OCI-M2 (cell line): Measurements from ENCODE around the gene ARID2.

Experiments used
- DNase-seq: peaks from one replicate; lab custom pipeline; 2025; ENCODE audit not compliant: unreplicated experiment; lab: John Stamatoyannopoulos, UW

Gene ARID2

DNA sequence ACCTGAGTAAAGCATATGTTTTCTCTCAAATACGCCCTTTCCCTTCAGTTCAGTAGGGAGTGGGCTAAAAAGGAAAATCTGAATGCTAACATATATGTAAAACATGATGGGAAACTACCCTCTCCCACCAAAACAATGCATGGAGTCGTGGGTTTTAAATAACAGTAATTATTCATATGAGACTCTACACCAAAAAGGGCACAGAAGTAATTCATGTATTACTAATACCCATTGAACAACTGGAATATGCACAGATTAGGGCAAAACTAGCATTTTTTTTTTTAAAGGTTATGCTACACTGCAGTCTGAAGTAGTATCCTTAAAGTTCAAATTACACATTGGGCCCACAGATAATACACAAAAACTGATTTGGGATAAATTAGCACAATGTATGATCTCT is 8.1 kb upstream of the ARID2 start:
- no peak for DNase-seq

DNA sequence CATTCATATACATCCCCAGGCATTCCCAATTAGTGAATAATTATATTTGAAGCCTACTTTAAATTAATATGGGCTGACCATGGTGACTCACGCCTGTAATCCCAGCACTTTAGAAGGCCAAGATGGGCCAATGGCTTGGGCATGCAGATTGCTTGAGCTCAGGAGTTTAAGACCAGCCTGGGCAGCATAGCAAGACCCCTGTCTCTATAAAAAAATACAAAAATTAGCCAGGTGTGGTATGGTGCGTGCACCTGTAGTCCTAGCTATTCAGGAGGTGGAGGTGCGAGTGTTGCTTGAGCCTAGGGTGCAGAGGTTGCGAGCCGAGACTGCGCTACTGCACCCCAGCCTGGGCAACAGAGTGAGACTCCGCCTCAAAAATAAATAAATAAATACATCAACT is 7.6 kb upstream of the ARID2 start:
- no peak for DNase-seq

GRCh38 chr12:45725631-45726602 is 3.6 kb upstream of the ARID2 start:
- peak; percentile 48 for DNase-seq

DNA sequence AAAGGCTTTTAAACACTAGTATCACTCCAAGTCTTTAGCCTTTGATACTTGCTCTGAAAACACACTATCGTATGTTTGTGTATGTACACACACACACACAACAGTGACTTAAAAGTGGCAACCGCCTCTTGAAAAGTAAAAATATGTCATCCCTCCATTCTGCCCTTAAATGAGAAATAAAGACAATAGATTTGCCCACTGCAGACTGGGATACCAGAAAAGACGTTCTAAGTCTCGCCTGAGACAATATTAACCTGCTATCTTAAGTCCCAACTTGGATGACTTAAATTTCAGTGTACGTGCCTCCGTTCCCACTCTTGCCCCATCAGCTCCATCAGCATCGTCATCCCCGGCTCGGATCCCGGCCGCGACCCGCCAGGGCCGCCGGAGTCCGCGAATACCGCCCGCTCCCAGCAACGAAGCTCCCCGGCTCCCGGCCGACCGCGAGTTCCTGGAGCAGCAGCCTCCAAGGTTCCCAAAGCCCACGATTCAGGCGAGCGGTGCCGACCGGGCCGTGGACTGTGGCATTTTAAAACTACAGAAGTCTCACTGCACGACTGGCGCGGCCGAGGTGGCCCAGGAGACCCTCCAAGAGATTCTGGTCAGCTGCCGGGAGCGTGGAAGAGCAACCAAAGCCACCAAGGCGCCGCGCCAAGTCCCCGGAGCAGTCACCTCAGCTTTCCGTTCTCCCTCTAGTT is 2.8 kb upstream of the ARID2 start:
- no peak for DNase-seq

DNA sequence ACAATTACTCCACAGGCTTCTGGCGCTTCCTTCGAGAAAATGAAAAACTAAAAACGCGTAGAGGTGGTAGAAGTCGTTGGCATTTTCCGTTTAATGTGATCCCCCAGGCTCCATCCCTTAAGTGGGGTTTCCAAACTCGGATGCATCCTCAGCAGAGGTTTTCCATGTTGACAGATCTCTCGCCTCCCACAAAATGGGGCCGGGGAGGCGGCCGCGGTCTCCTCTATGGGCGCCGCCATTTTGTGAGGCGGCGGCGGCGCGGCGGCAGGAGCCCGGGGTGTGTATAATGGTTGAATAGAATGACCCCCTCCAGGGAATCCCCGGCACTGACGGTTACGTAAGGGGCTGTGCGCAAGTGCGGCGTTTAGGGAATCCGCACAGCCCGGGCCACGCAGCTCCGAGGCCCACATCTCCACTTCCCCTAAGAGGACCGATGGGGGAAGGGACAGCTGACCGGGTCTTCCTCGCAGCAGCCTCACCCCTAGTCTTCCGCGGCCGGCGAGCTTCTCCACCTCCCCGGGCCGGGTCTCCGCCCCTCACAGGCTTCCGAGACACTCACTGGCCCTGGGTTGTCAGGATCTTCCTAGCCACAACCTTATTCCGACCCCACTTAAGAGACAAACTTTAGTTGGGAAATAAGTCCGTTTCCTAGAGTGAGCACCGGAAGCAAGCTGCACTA is 2.1 kb upstream of the ARID2 start:
- DNase-seq = peak; percentile 55

DNA sequence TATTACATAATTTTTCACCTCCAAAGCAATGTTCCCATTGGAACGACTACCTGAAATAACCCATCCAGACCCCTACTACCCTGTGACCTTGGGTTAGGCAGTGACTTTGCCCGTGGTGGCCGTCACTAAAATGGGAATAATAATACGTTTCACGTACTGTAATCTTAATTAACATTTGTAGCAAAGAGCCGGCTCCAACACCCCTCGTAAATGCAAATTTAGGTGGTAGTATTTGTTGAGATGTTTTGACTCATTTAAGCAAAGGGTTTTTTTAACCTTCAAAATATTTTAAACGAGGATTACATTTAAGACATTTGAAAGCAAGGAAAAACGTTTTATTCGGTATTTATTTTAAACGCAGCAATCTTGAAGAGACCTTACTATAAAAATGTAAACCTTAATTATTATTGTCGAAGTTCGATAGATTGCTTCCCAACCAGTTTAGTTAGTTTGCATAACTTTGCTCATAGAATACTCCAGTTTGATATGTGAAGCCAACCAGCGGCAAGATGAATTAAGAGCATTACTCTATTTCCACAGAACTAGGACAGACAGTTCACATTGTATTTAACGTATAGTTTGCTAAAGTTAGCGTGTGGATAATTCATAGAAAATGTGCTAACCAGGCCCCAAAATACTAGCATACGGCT is 1.4 kb upstream of the ARID2 start:
- no peak for DNase-seq

DNA sequence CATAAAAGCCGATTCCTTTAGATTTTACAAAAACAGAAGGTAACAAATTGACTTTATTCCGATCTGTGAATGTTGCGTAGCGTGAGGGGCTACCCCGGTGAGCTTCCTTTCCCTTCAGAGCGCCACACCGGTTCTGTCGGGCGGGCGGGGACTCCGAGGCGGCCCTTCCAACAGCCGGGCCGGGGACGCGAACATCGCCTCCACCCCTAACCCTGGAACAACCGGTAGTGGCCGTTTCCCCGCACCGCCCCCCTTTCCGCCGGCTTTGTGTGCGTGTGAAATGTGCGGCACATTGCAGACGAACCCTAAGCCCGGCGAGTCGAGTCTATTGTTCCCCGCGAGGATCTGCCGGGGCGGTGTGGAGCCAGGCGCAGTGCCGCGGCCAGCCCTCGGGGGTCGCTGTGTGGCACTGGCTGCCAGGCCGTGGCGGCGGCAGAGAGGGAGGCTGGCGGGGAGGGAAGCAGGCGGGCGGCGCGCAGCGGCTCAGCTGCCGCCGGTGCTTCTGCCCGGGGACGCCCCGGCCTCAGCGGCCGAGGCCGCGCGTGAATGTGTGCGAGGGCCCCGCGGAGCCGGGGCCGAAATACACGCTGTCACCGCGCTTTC is 775 bp upstream of the ARID2 start:
- DNase-seq = peak; percentile 38

DNA sequence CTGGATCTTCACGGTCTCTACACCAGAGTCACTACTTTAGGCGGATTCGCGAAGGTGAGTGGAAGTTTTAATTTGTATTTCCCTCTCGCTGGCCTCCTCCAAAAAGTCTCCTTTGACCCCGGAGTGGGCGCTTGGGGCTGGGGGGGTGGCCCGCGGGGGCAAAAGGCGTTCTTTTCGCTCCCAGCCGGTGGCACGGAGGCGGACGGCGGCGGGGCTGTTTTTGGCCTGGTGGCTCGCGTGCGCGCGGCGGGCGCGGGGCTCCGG is 510 bp downstream of the ARID2 start:
- no peak for DNase-seq

DNA sequence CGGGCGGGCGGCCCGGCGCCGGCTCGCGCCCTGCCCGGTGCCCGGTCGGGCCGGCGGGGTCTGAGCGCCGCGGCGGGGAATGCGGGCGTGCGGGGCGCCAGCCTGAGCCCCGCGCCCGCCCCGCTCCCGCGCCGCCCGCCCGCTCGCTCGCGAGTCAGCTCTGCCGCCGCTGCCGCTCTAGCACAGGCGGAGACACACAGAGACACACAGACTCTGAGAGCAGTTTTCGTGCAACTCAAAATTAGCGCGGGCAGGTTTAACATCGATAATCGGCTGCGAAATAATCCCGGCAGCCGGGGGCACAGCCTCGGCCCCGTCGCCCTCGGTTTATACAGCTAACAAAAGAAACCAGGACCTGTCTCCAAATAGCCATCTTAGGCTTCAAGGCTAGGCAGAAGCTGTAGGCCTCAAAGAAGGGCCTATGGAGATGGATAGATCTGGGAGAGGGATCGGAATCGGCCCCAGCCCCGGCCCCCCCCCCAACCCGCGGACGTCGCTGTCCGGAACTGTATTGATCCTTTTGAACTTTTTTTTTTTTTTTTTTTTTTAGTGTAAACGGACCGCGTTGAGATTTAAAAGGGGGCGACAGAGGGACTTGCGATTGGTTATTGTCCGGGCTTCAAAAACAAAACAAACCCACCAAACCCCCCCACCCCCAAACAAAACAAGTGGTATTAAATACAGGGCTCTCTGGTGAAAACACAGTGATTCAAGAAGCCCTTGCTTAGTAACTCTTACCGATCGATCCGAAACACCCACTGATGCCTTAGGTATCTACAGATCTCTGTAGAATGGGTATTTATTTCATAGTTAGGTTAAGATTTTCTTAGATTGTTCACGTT is 1.1 kb downstream of the ARID2 start:
- DNase-seq = no peak

GRCh38 chr12:45731190-45731775 is 1.8 kb downstream of the ARID2 start:
- no peak for DNase-seq

GRCh38 chr12:45732250-45732649 is 2.7 kb downstream of the ARID2 start:
- no peak for DNase-seq

DNA sequence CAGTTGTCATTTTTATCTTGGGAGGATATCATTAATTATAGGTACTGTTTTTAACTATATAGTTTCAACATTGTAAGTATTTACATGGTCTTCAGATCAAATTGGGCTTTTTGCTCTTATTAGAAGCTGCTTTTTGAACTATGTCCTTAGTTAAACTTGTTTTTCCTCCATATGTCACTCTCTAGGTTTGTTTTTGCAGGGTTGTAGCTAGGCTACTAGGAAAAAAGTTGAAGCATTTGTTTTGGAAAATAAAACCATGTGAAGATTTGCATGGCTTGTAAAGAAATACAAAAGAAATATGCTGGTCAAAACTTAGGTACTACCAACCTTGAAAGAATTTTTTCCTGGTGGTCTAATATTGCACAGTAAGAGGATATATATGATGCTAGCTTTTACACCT is 3.4 kb downstream of the ARID2 start:
- no peak for DNase-seq

GRCh38 chr12:45737638-45738037 is 8.1 kb downstream of the ARID2 start:
- DNase-seq = no peak

DNA sequence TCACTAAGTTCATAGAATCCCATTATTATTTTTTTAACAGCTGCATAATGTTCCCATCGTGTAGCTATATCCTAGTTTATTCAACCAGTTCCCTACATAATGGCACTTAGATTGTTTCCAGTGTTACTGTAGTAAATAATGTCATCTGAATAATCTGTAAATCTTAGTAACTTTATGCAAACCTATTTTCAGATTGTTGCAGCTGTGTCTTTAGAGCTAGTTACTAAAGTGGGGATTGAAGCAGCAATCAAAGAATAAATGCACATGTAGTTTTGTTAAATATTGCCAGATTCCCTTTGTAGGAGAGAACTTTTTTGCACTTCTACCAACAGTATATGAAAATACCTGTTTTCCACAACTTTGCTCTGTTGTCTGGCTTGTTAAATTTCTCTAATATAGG is 13.1 kb downstream of the ARID2 start:
- no peak for DNase-seq

DNA sequence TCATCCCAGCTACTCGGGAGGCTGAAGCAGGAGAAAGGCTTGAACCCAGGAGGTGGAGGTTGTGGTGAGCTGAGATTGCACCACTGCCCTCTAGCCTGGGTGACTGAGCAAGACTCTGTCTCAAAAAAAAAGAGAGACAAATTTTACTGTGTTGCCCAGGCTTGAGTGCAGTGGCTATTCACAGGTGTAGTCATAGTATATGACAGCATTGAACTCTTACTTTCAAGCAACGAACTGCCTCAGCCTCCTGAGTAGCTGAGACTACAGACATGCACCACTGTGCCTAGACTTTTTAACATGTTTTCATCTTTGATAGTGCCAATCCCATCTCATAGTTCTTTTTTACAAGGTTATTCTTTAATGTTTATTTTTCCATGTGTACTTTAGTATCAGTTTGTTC is 13.7 kb downstream of the ARID2 start:
- no peak for DNase-seq

GRCh38 chr12:45745861-45746277 is 16.4 kb downstream of the ARID2 start:
- no peak for DNase-seq

DNA sequence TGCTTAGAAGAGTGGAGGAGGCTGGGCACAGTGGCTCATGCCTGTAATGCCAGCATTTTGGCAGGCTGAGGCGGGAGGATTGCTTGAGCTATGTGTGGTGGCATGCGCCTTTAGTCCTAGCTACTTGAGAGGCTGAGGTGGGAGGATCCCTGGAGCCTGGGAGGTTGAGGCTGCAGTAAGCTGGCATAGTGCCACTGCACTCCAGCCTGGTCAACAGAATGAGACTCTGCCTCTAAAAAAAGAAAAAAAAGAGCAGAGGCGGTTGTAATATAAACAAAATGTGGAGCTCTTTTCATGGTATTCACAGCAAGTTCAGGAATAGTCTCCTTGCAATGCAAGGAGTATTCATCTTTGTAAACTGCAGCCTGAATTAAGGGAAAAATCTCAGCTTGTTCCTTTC is 27.2 kb downstream of the ARID2 start:
- no peak for DNase-seq

GRCh38 chr12:45757172-45757571 is 27.7 kb downstream of the ARID2 start:
- no peak for DNase-seq

- DNase-seq = no peak
Observed at GRCh38 chr12:45760333-45760732, 30.8 kb downstream of the ARID2 start.
